SK-N-MC (cell line): ENCODE measurements around the gene NOTUM.

Experiments used
- DNase-seq: peaks from one replicate; pipeline ENCODE4 v3.0.0-alpha.2; 2011; ENCODE audit warnings: low read depth, low spot score
- H3K27ac ChIP-seq: fragments of 200-600 bp; sonication (generic); 2 replicates; pipeline ENCODE4 v1.5.1; 2016; ENCODE audit warnings: mixed run types
- H3K36me3 ChIP-seq: fragments of 200-600 bp; sonication (generic); 2 replicates; pipeline ENCODE4 v1.6.1; 2017; ENCODE audit warnings: antibody characterized with exemption, low read length, mixed read lengths; ENCODE audit not compliant: insufficient read depth
- H3K4me3 ChIP-seq: fragments of 200-600 bp; sonication (generic); 2 replicates; pipeline ENCODE4 v1.5.1; 2016
- H3K9ac ChIP-seq: fragments of 200-600 bp; sonication (generic); 2 replicates; pipeline ENCODE4 v1.8.0; 2017; ENCODE audit warnings: mixed run types, mixed read lengths; ENCODE audit not compliant: insufficient read length
- H3K9me3 ChIP-seq: fragments of 200-600 bp; sonication (generic); 2 replicates; pipeline ENCODE4 v1.6.1; 2017; ENCODE audit warnings: low read depth, mild to moderate bottlenecking, antibody characterized with exemption, low read length, moderate library complexity, mixed read lengths
- EZH2 ChIP-seq: fragments of 200-600 bp; sonication (generic); IDR thresholded peaks from one replicate; pipeline ENCODE4 v1.6.1; 2017; ENCODE audit warnings: antibody characterized with exemption
- FOXP2 ChIP-seq: optimal IDR thresholded peaks from 2 replicates; pipeline ENCODE3; 2011; ENCODE audit warnings: mild to moderate bottlenecking, moderate library complexity; ENCODE audit not compliant: insufficient read depth; ENCODE audit errors: extremely low read length, control extremely low read depth
- POLR2AphosphoS5 ChIP-seq: IDR thresholded peaks from 2 replicates; pipeline ENCODE4 v1.6.1; 2012; ENCODE audit warnings: mild to moderate bottlenecking, low read depth, low read length, borderline replicate concordance

The NOTUM gene

DNA sequence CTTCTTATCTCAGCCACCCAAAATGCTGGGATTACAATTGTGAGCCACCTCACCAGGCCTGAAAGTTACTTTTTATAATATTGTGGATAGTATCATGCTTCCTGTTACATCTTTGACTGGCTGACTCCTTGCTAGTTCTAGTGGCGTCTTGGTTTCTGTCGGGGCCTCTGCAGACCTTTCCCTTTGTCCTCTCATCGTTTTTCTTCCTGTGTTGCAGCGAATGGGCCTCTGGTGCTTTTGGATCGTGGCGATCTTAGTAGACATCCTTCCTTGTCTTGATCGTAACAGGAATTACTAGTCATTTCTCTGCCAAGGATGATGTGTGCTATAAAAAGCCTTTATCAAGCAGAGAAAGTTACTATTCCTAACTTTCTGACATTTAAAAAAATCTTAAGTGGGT lies 37.2 kb upstream of the NOTUM start:
- Histone ChIP-seq H3K9ac (no peak overlapping the region), H3K4me3 (no peak overlapping the region), H3K9me3 (no peaks in the 10 kb centered on the region), H3K27ac (peak overlapping the region; percentile 36; the same call in 1 of the 2 replicates), H3K36me3 (no peaks in the 10 kb centered on the region)
- no peak for DNase-seq
- TF ChIP-seq FOXP2, result no peak
- TF ChIP-seq POLR2AphosphoS5, result no peak
- TF ChIP-seq EZH2, result no peak

DNA sequence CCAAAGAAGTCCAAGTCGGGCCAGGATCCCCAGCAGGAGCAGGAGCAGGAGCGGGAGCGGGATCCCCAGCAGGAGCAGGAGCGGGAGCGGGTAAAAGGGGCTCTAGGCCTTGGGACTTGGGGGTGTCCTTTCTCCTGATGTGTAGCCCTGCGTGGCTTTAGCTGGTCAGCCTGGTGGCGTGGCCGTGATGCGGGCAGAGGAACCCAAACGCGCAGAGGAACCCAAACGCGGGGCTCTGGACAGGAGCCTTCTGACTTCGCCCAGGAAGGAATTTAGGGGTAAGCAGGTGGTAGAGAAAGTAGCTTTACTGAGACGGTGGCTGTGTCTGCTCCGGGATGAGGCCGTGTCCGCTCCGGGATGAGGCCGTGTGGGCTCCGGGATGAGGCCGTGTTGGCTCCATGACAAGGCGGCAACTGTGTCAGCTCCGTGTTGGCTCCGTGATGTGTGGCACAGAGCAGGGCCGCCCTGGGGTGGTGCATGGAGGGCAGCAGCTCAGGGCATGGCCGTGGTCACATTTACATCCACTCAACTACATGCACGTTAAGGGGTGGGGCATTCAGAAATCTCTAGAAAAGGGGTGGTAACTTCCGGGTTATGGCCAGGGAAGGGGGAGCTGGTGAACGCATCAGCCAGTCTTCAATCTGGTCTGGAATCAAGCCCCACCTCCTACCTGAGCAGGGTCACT lies 35.9 kb upstream of the NOTUM start:
- Histone ChIP-seq H3K4me3 (no peak overlapping the region), H3K9ac (no peak overlapping the region), H3K27ac (no peak overlapping the region), H3K9me3 (no peaks in the 10 kb centered on the region), H3K36me3 (no peaks in the 10 kb centered on the region)
- DNase-seq, result no peak
- no peak for TF ChIP-seq EZH2
- no peak for TF ChIP-seq POLR2AphosphoS5
- TF ChIP-seq FOXP2, result no peak

DNA sequence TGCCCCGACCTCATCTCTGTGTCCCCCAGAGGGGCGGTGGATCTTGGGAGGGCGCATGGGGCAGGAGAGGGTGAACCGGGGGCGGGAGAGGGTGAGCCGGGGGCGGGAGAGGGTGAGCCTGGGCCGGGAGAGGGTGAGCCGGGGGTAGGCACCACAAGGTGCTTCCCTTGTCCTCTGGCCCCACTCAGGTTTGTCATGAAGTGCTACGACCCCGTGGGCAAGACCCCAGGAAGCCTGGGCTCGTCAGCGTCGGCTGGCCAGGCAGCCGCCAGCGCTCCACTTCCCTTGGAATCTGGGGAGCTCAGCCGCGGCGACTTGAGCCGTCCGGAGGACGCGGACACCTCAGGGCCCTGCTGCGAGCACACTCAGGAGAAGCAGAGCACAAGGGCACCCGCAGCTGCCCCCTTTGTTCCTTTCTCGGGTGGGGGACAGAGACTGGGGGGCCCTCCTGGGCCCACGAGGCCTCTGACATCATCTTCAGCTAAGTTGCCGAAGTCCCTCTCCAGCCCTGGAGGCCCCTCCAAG lies 35.3 kb upstream of the NOTUM start:
- TF ChIP-seq FOXP2 (no peak), POLR2AphosphoS5 (no peak), EZH2 (no peak)
- H3K9ac ChIP-seq, result no peak overlapping the region

DNA sequence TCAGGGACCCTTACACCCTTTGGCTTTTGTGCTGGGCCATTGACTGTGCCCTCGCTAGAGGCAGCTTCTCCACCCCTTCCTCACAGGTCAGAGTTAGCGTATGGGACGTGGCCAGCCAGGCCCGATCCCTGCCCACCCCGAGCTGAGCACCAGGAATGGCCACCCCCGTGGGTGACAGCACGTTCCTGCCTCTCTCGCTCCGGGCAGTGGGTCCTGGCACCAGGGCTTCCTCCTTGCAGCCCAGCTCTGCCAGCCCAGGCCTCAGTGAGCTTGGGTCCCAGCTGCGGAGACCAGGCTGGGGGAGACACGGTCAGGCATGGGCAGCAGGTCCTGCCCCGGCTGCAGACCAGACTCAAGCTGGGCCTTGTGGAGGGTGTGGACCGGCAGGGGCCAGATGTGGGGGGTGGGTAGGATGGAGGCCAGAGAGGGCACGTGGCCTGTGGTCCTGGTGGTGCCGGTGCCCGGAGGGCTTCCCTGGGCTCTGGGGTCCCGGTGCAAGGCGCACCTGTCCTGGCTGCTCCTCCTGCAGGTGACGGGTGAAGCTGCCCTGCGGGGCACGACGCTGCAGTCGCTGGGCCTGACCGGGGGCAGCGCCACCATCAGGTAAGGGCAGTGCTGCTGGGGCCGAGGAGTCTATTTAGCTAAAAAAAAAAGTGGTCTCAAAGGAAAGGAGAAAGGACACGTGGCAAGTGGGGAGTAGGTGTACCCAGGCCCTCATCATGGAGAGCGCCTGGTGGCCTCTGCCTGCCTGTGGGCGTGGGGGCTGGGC lies 34.7 kb upstream of the NOTUM start:
- H3K9me3 ChIP-seq, result no peaks in the 10 kb centered on the region
- H3K4me3 ChIP-seq, result no peak overlapping the region
- no peak for DNase-seq
- TF ChIP-seq POLR2AphosphoS5 (no peak), EZH2 (no peak), FOXP2 (no peak)
- no peaks in the 10 kb centered on the region for H3K36me3 ChIP-seq
- H3K9ac ChIP-seq, result no peak overlapping the region
- no peak overlapping the region for H3K27ac ChIP-seq

More for the DNA sequence above, 35.3 kb upstream of the NOTUM start:
- Histone ChIP-seq H3K4me3 (no peak overlapping the region), H3K36me3 (no peaks in the 10 kb centered on the region), H3K27ac (no peak overlapping the region), H3K9me3 (no peaks in the 10 kb centered on the region)
- no peak for DNase-seq

DNA sequence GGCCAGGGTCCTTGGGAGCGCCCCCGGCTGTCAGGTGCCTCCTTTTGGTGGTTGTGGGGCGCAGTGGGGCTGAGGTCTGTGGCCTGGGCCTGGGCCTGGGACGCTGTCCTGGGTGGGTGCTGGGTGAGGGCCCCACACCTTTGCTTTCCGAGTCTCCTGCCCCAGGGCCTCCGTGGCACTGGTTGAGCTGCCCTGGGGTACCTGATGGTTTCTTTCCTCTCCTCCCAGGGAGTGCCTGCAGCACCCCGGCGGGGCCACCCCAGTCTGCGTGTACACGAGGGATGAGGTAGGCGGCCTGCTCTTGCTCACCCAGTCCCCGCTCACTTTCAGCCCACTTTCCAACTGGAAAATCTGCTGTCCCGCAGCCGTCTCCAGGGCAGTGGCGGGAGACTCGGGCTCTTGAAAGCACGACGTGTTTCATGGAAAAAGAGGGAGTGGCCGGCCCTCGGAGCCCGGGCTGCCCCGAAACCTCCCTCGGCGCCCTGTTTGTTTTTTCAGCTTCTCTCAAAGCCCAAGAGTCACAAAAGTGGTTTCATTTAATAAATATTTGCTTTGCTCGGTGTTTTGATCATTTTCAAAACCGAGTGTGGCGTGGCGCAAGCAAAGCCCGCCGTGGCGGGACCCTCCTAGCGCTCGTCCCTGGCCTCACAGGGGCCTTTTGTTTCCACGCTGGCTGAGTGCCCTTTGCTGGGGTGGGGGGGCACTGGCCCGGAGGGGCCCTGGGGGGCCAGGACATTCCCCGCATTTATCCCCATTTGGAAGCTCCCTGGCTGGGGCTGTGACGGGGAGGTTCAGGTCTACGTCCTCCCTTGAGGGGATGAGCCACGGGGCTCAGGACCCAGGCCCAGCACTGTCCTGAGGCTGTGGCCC lies 33.8 kb upstream of the NOTUM start:
- DNase-seq, result no peak
- Histone ChIP-seq H3K36me3 (no peaks in the 10 kb centered on the region), H3K27ac (peak overlapping the region; percentile 25; the same call in 1 of the 2 replicates), H3K9ac (no peak overlapping the region), H3K4me3 (no peak overlapping the region), H3K9me3 (no peaks in the 10 kb centered on the region)
- TF ChIP-seq POLR2AphosphoS5, result no peak
- TF ChIP-seq FOXP2, result no peak
- TF ChIP-seq EZH2, result no peak

DNA sequence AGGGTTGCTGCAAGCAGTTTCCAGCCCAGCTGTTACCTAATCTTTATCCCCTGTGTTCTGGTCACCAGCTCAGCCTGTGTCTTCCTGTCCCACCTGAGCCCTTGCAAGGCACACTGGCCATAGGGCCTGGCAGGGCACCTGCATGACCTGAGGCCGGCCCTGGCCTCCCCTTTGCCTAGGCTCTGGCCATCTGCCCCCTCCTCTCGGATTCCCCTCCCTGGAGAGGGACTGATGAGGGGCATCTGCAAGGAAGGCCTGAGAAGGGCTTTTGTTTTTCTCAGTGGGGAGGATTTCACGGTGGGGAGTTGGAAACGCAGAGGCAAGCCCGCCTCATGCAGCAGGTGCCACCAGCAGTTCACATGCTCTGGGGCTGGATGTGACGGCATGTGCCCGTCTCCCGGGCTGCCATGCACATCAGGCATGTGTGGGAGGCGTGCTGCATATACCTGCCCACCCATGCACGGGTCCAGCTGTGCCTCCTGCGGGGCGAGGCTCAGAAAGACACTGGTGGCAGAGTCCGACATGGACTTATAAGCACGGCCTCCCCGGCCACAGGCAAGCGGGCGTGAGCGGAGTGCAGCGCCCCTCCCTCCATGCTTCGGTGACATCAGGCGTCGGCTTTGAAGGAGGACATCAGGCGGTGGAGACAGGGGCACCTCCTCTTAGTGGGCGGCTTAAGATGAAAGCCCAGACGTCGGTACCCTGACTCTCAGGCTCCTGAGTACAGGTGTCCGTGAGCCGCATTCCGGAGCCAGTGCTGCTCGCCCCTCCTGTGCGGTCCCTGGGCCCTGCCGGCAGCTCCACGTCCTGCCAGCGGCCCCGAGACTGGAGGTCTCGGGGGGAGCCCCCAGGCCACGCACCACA lies 33.0 kb upstream of the NOTUM start:
- no peak for DNase-seq
- H3K36me3 ChIP-seq, result no peaks in the 10 kb centered on the region
- no peak overlapping the region for H3K4me3 ChIP-seq
- H3K9ac ChIP-seq, result no peak overlapping the region
- H3K27ac ChIP-seq, result no peak overlapping the region
- no peaks in the 10 kb centered on the region for H3K9me3 ChIP-seq
- TF ChIP-seq FOXP2 (no peak), POLR2AphosphoS5 (no peak), EZH2 (no peak)

DNA sequence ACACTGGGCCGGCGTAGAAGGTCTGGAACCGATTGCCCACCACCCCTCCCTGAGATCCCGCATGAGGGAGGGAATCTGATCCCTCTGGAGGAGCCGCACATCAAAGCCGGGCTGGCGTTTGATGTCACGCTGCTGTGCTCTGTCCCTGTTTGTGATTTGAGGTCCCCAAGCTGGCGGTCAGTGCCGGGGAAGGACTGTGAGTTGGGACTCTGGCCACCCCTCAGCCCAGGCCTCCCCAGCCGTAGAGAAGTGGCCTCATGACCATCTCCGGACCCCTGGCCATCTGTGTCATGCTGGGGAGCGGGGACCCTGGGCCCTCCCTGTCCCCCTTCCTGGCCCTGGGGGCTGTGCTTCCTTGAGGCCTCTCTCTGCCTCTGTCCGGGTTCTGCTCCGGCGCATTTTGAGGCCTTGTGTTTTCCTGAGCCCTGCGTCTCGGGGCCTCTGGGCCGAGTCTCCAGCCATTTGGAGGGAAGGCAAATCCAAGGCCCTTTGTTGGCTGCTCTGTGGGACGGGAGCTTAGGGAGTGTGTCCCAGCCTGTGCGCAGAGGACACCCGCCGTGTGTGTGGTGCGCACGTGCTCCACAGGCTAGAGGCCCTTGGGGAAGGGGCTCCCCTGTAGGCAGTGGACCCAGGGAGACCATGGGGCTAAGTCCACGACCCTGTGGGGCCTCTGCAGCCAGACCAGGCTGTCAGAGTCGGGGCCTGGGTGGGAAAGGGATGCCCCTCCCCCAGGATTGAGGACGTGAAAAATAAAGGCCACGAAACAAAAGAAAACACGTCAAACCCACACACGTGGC lies 31.5 kb upstream of the NOTUM start:
- Histone ChIP-seq H3K27ac (no peak overlapping the region), H3K9ac (no peak overlapping the region), H3K9me3 (no peaks in the 10 kb centered on the region), H3K36me3 (no peaks in the 10 kb centered on the region), H3K4me3 (no peak overlapping the region)
- DNase-seq, result no peak
- TF ChIP-seq POLR2AphosphoS5 (no peak), FOXP2 (no peak), EZH2 (no peak)
